SJSA1 (cell line): Measurements from ENCODE around the gene LRTM1. TPM values are rescaled to one million over a fixed set of nuclear protein-coding genes. Genes with fewer than 3 reads are reported as not detected.

ENCODE experiments used
- DNase-seq, 2 experiments: peaks; one replicate each; pipeline ENCODE4 v3.0.0-alpha.2; 2015 to 2020; ENCODE audit warnings: low spot score in 2 of 2, low read depth in 1 of 2
- H3K27ac ChIP-seq: fragments of 250-450 bp; sonication (Bioruptor Pico); 2 replicates; pipeline ENCODE4 v1.5.1; 2020; ENCODE audit warnings: mild to moderate bottlenecking, moderate library complexity
- H3K27me3 ChIP-seq: fragments of 250-450 bp; sonication (Bioruptor Pico); replicated peaks from 2 replicates; pipeline ENCODE4 v1.5.1; 2020; ENCODE audit warnings: mild to moderate bottlenecking, moderate library complexity
- H3K36me3 ChIP-seq: fragments of 250-450 bp; sonication (Bioruptor Pico); 2 replicates; pipeline ENCODE4 v1.5.1; 2020; ENCODE audit warnings: mild to moderate bottlenecking
- H3K4me1 ChIP-seq: fragments of 250-450 bp; sonication (Bioruptor Pico); replicated peaks from 2 replicates; pipeline ENCODE4 v1.6.1; 2021; ENCODE audit warnings: mild to moderate bottlenecking
- H3K4me3 ChIP-seq: fragments of 250-450 bp; sonication (Bioruptor Pico); 2 replicates; pipeline ENCODE4 v1.5.1; 2020; ENCODE audit warnings: mild to moderate bottlenecking
- H3K9me3 ChIP-seq: fragments of 250-450 bp; sonication (Bioruptor Pico); replicated peaks from 2 replicates; pipeline ENCODE4 v1.5.1; 2020; ENCODE audit warnings: mild to moderate bottlenecking
- total RNA-seq: library from RNA; depleted of rRNA; stranded (reverse); fragments of >200 nt; shearing (Covaris generic); gene quantifications from 2 replicates; pipeline ENCODE4 v1.2.3, GENCODE V29; 2014; rRNA removed

The LRTM1 gene
- total RNA-seq, result not detected in 2 replicates

DNA sequence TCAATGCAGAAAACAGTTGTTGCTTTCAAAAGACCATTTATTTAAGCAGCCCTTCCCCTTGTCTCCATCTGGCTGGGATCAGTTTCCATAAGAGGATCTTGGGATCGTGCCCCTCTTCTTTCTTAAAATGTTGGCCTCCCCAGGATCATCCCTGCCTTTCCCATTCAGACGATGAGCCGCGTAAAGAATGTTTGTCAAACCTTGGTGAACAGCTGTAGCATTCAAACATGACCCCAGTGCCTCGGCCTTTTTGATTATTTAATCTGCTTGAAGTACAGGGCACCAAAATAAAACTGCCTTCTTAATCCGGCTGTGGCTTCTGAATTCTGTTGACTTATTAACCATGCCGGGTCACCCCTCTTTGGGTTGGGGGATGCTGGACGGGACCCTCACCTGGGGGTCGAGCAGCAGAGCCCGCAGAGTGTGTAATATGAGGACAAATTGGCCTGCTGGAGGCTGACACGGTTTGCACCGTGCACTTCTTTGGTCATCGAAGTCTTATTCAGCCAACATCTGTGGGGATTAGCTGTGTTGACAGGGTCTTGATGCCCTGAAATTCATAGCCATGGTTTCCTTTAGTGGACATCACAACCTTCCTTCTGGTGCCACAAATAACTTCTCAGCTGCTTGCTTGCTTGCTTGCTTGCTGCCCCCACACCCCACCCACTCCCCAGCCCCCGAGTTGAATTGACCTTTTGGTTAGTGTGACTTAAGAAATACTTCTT is at the start of gene LRTM1:
Gene LRTM1, minus strand, starts transcription at position 14 of the 725 bp plus-strand sequence. CDS start 148 bp downstream, outside the sequence.
- Histone ChIP-seq H3K9me3 (no peaks in the 10 kb centered on the region), H3K4me1 (no peaks in the 10 kb centered on the region), H3K27me3 (no peaks in the 10 kb centered on the region), H3K4me3 (no peak within 1 kb of the TSS), H3K27ac (no peak within 1 kb of the TSS), H3K36me3 (no peaks in the 10 kb centered on the region)
- no peak for DNase-seq

- no peaks in the 10 kb centered on the region for H3K36me3 ChIP-seq
- no peak for DNase-seq
- H3K4me1 ChIP-seq, result peaks cover 4% of the 10 kb centered on the region
Observed at GRCh38 chr3:54977439-54977838, 49.6 kb upstream of the LRTM1 start.

DNA sequence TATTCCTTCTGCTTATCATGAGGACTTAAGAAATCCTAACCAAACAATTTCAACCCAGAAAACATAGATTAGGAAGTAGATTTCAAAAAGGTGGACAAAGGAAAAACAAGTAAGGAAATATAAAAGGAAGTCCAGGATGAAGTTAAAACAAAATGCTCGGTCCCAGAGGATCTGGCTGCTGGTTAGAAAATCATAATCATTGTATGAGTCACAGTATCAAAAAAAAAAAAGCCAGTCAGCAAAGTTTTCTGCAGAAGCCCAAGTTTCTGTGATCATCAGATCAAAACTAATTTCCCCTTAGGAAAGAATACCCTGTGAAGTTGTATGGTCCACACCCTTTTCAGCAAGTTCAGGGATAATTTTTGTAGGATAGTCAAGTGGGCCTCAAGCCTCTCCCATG is 43.0 kb upstream of the LRTM1 start:
- Histone ChIP-seq H3K9me3 (no peaks in the 10 kb centered on the region), H3K27me3 (no peaks in the 10 kb centered on the region), H3K36me3 (no peaks in the 10 kb centered on the region), H3K4me1 (peaks cover 17% of the 10 kb centered on the region), H3K4me3 (no peak overlapping the region), H3K27ac (no peak overlapping the region)
- DNase-seq, result no peak

More at GRCh38 chr3:54977439-54977838, 49.6 kb upstream of the LRTM1 start:
- H3K27ac ChIP-seq, result no peak overlapping the region
- H3K27me3 ChIP-seq, result no peaks in the 10 kb centered on the region
- H3K9me3 ChIP-seq, result no peaks in the 10 kb centered on the region
- H3K4me3 ChIP-seq, result no peak overlapping the region

GRCh38 chr3:54969652-54970051 is 41.8 kb upstream of the LRTM1 start:
- H3K36me3 ChIP-seq, result no peaks in the 10 kb centered on the region
- H3K9me3 ChIP-seq, result no peaks in the 10 kb centered on the region
- no peak overlapping the region for H3K27ac ChIP-seq
- no peaks in the 10 kb centered on the region for H3K27me3 ChIP-seq
- H3K4me3 ChIP-seq, result no peak overlapping the region
- no peak for DNase-seq
- H3K4me1 ChIP-seq, result peaks cover 23% of the 10 kb centered on the region

DNA sequence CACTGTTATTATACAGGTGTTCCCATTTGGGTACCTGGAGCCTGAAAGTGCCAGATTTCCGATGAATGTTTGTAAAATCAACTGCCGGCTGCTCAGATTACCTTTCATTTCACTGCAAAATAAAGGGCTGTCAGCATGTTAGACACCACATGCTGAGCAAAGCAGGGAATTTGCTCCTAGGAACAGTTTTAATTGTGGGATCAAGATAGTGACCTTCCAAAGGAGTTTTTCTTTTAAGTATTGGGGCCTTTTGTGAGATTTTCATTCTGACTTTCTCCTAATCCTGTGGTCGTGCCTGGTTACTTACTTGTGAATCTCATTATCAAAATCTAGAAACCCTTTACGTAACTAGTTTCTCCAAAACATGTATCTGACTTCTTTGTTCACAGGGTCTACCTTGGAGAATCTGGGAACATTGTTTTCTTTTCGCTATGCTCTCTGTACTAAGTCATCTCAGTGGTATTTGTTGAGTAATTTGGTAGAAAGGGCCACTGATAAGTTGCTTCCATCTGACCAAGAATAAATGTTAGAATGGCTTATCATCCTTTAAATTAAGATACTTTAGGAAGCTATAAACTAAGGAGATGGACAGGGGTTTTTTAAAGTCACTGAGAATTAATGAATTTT is 40.8 kb upstream of the LRTM1 start:
- no peak overlapping the region for H3K27ac ChIP-seq
- no peak overlapping the region for H3K4me3 ChIP-seq
- no peak for DNase-seq
- no peaks in the 10 kb centered on the region for H3K36me3 ChIP-seq
- no peaks in the 10 kb centered on the region for H3K27me3 ChIP-seq
- no peaks in the 10 kb centered on the region for H3K9me3 ChIP-seq
- H3K4me1 ChIP-seq, result peaks cover 19% of the 10 kb centered on the region

GRCh38 chr3:54967731-54968161 is 39.9 kb upstream of the LRTM1 start:
- Histone ChIP-seq H3K9me3 (no peaks in the 10 kb centered on the region), H3K36me3 (no peaks in the 10 kb centered on the region), H3K27me3 (no peaks in the 10 kb centered on the region), H3K4me3 (no peak overlapping the region), H3K4me1 (peaks cover 19% of the 10 kb centered on the region), H3K27ac (no peak overlapping the region)
- DNase-seq, result no peak

GRCh38 chr3:54966979-54967378 is 39.1 kb upstream of the LRTM1 start:
- H3K4me3 ChIP-seq, result no peak overlapping the region
- no peaks in the 10 kb centered on the region for H3K27me3 ChIP-seq
- no peaks in the 10 kb centered on the region for H3K9me3 ChIP-seq
- DNase-seq, result no peak
- peaks cover 19% of the 10 kb centered on the region for H3K4me1 ChIP-seq
- no peak overlapping the region for H3K27ac ChIP-seq
- H3K36me3 ChIP-seq, result no peaks in the 10 kb centered on the region

- Histone ChIP-seq H3K4me1 (peaks cover 18% of the 10 kb centered on the region), H3K9me3 (no peaks in the 10 kb centered on the region), H3K4me3 (no peak overlapping the region), H3K27me3 (no peaks in the 10 kb centered on the region), H3K36me3 (no peaks in the 10 kb centered on the region), H3K27ac (no peak overlapping the region)
- no peak for DNase-seq
Observed at GRCh38 chr3:54965746-54966145, 37.9 kb upstream of the LRTM1 start.

DNA sequence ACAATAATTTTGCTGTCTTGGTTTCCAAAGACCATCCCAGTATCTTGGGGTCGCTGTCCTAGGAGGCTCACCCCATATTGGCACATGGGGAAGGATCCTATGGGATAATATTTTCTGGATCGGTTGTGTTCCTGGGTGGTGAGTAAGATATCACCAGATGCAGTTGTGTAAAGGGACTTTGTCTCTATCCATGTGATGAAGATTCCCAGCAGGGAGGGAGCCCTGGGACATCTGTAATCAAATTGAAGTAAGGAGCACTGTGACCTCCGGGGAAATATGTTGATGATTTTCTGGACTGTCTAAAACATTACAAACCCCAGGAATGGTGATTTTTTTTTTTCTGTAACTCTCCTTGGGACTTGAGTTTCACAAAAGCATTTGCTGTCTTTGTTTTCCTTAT is 36.2 kb upstream of the LRTM1 start:
- no peak overlapping the region for H3K27ac ChIP-seq
- H3K4me1 ChIP-seq, result peaks cover 19% of the 10 kb centered on the region
- no peaks in the 10 kb centered on the region for H3K9me3 ChIP-seq
- H3K36me3 ChIP-seq, result no peaks in the 10 kb centered on the region
- no peaks in the 10 kb centered on the region for H3K27me3 ChIP-seq
- no peak for DNase-seq
- H3K4me3 ChIP-seq, result no peak overlapping the region

GRCh38 chr3:54963641-54964040 is 35.8 kb upstream of the LRTM1 start:
- H3K27me3 ChIP-seq, result no peaks in the 10 kb centered on the region
- no peaks in the 10 kb centered on the region for H3K9me3 ChIP-seq
- peaks cover 16% of the 10 kb centered on the region for H3K4me1 ChIP-seq
- no peak overlapping the region for H3K4me3 ChIP-seq
- no peak overlapping the region for H3K27ac ChIP-seq
- DNase-seq, result no peak
- no peaks in the 10 kb centered on the region for H3K36me3 ChIP-seq

- Histone ChIP-seq H3K4me1 (peaks cover 14% of the 10 kb centered on the region), H3K9me3 (no peaks in the 10 kb centered on the region), H3K36me3 (no peaks in the 10 kb centered on the region), H3K27me3 (no peaks in the 10 kb centered on the region), H3K4me3 (no peak overlapping the region), H3K27ac (no peak overlapping the region)
- no peak for DNase-seq
Observed at GRCh38 chr3:54962200-54962599, 34.3 kb upstream of the LRTM1 start.

DNA sequence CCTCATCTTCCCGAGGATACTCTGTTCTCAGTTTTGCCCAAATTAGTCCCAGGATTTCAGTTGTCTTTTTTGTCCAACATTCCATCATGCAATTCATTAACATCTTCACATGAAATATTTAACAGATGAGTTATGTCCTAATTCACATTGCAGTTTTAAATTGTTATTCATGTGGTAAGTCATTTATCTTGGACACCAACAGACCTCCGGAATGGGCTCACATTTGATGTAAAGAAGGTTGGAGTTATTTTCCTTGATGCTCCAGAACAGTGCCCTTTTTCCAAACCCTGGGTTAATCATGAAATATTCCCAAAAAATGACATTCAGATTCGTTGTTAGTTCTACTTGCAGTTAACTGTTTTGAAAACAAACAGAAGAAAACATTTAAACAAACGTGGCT is 32.8 kb upstream of the LRTM1 start:
- Histone ChIP-seq H3K27ac (no peak overlapping the region), H3K9me3 (no peaks in the 10 kb centered on the region)

GRCh38 chr3:54960082-54960481 is 32.2 kb upstream of the LRTM1 start:
- H3K4me3 ChIP-seq, result no peak overlapping the region
- H3K36me3 ChIP-seq, result no peaks in the 10 kb centered on the region
- H3K9me3 ChIP-seq, result no peaks in the 10 kb centered on the region
- no peaks in the 10 kb centered on the region for H3K27me3 ChIP-seq
- no peak for DNase-seq
- H3K27ac ChIP-seq, result no peak overlapping the region
- H3K4me1 ChIP-seq, result peaks cover 10% of the 10 kb centered on the region

More for the DNA sequence above, 32.8 kb upstream of the LRTM1 start:
- peaks cover 11% of the 10 kb centered on the region for H3K4me1 ChIP-seq
- H3K27me3 ChIP-seq, result no peaks in the 10 kb centered on the region
- H3K36me3 ChIP-seq, result no peaks in the 10 kb centered on the region
- DNase-seq, result no peak
- H3K4me3 ChIP-seq, result no peak overlapping the region

DNA sequence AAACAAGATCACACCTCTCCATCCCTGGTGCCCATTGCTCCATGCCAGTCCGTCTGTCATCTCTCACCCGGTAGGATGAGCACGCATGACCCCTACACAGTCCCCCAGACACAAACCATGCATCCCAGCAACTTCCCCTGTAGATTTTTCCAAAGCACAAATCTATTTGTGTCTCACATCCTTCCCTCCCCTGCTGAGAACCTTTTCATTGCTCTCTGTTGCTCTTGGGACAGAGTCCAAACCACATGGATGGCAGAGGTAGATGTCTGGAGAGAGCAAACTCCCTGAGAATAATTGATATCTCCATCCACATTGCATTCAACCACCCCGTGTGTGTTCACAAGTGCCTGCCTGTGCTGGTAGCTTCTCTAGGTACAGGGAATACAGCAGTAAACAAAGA is 29.9 kb upstream of the LRTM1 start:
- DNase-seq, result no peak
- no peaks in the 10 kb centered on the region for H3K27me3 ChIP-seq
- H3K4me3 ChIP-seq, result no peak overlapping the region
- no peaks in the 10 kb centered on the region for H3K9me3 ChIP-seq
- no peak overlapping the region for H3K27ac ChIP-seq
- H3K36me3 ChIP-seq, result no peaks in the 10 kb centered on the region
- H3K4me1 ChIP-seq, result peaks cover 34% of the 10 kb centered on the region
